T-cell (primary cell): ENCODE measurements around the gene SERPINB10. TPM values are rescaled to one million over a fixed set of nuclear protein-coding genes. Genes with fewer than 3 reads are reported as not detected.

Source experiments
- ATAC-seq, 4 experiments: fragments of 200-7000 bp in 3 of 4; fragments of 150-1000 bp in 1 of 4; cut with Tn5 transposase; replicated peaks in 1 of 4; 1 replicate in 3 of 4; 2 replicates in 1 of 4; pipeline ENCODE4 v1.10.0; 2021; ENCODE audit warnings: moderate library complexity in 3 of 4, mild to moderate bottlenecking in 2 of 4, moderate number of reproducible peaks in 1 of 4
- CTCF ChIA-PET, 2 donors: fragments of 300-600 bp; sonication (Branson Sonifier 250); formaldehyde crosslinking; loops; one replicate each; lab custom pipeline; 2022; ENCODE audit warnings: antibody characterized with exemption in 2 of 2; lab: Charles Lee
- POLR2A ChIA-PET, 2 donors: fragments of 300-600 bp; sonication (Branson Sonifier 250); formaldehyde crosslinking; loops; one replicate each; lab custom pipeline; 2022; ENCODE audit warnings: antibody characterized with exemption in 2 of 2; lab: Charles Lee
- DNase-seq, 35 experiments: peaks; one replicate each; pipeline versions ENCODE4 v3.0.0 to v3.0.0-alpha.2; 2013 to 2023
- H3K27ac ChIP-seq: one replicate; pipeline ENCODE4 v1.5.1; 2013; ENCODE audit warnings: low read length
- H3K27me3 ChIP-seq, 2 experiments: replicated peaks in 1 of 2; 1 replicate in 1 of 2; 2 replicates in 1 of 2; pipeline versions ENCODE4 v1.6.1 to v1.7.0; 2013; ENCODE audit warnings: low read length in 1 of 2, mixed read lengths in 1 of 2; ENCODE audit not compliant: control insufficient read depth in 2 of 2, insufficient read depth in 2 of 2; ENCODE audit errors: extremely low read depth in 1 of 2
- H3K36me3 ChIP-seq, 2 donors: 1 replicate in 1 of 2; 2 replicates in 1 of 2; pipeline versions ENCODE4 v1.6.1 to v1.7.0; 2013; ENCODE audit warnings: low read length in 1 of 2; ENCODE audit not compliant: control insufficient read depth in 2 of 2, insufficient read depth in 1 of 2; ENCODE audit errors: extremely low read depth in 1 of 2
- H3K4me1 ChIP-seq, 2 experiments: 1 replicate in 1 of 2; 2 replicates in 1 of 2; pipeline versions ENCODE4 v1.6.1 to v1.7.0; 2013; ENCODE audit warnings: low read length in 2 of 2, mixed read lengths in 1 of 2; ENCODE audit not compliant: insufficient read depth in 2 of 2, control insufficient read depth in 1 of 2; ENCODE audit errors: extremely low read depth in 1 of 2
- H3K4me3 ChIP-seq, 2 donors: 1 replicate in 1 of 2; 2 replicates in 1 of 2; pipeline versions ENCODE4 v1.5.1 to v1.7.0; 2013; ENCODE audit warnings: mild to moderate bottlenecking in 2 of 2, low read length in 1 of 2, moderate library complexity in 1 of 2; ENCODE audit not compliant: control insufficient read depth in 1 of 2; ENCODE audit errors: extremely low read depth in 1 of 2
- H3K9me3 ChIP-seq: 2 replicates; pipeline ENCODE4 v1.7.0; 2013
- H3K27ac Mint-ChIP-seq, 2 donors: one replicate each; pipeline ENCODE4 v1.8.0; 2020 to 2021; ENCODE audit warnings: mild to moderate bottlenecking in 2 of 2, mixed read lengths in 2 of 2
- H3K27me3 Mint-ChIP-seq, 2 donors: one replicate each; pipeline ENCODE4 v1.8.0; 2021 to 2022; ENCODE audit warnings: mixed read lengths in 2 of 2
- H3K36me3 Mint-ChIP-seq: one replicate; pipeline ENCODE4 v1.8.0; 2021; ENCODE audit warnings: mixed read lengths
- H3K4me1 Mint-ChIP-seq, 3 donors: one replicate each; pipeline ENCODE4 v1.8.0; 2020 to 2022; ENCODE audit warnings: mixed read lengths in 3 of 3, mild to moderate bottlenecking in 1 of 3
- H3K4me3 Mint-ChIP-seq, 3 donors: one replicate each; pipeline ENCODE4 v1.8.0; 2020 to 2022; ENCODE audit warnings: mild to moderate bottlenecking in 3 of 3, mixed read lengths in 3 of 3, moderate library complexity in 3 of 3
- H3K9me3 Mint-ChIP-seq, 3 donors: one replicate each; pipeline ENCODE4 v1.8.0; 2020 to 2022; ENCODE audit warnings: mixed read lengths in 3 of 3
- WGBS: methylation state at CpG from one replicate; pipeline ENCODE4 v1.1.5; 2013; ENCODE audit warnings: missing lambda C conversion rate; ENCODE audit not compliant: insufficient coverage; 5-methylcytosine and 5-hydroxymethylcytosine counted together
- total RNA-seq, 35 experiments: library from RNA in 6 of 35; stranded (reverse) in 6 of 35; fragments of 120-200 nt in 1 of 35; gene quantifications; one replicate each; pipeline versions ENCODE4 v1.2.1 to v1.2.4 and lab custom pipeline; 2013 to 2026

The SERPINB10 gene
- total RNA-seq, 5 donors from 2014 or later (not counting 1 experiment from before 2014, with no cell fraction given), result not detected

- Mint-ChIP-seq H3K36me3 (no peaks in the 10 kb centered on the region), H3K4me1 (no peaks in the 10 kb centered on the region), H3K27ac (no peak overlapping the region), H3K4me3 (no peak overlapping the region), H3K9me3 (no peaks in the 10 kb centered on the region), H3K27me3 (peaks cover 14 to 40% of the 10 kb centered on the region in 2 donors)
- H3K27me3 ChIP-seq, result peaks cover 2 to 3% of the 10 kb centered on the region in 2 experiments
- no peak for DNase-seq
- 61% methylated on average over 3 of the region's 5 CpGs for WGBS
- no peaks in the 10 kb centered on the region for H3K36me3 ChIP-seq
- no peaks in the 10 kb centered on the region for H3K9me3 ChIP-seq
- CTCF ChIA-PET, result interaction anchor here in 1 of 2 donors (0.6 to 3.9 kb wide), 3 partner anchors 14 to 150 kb away, joined by 3 to 21 read pairs (median 3); no protein-coding TSS in a partner anchor
- H3K27ac ChIP-seq, result no peak overlapping the region
- H3K4me3 ChIP-seq, result no peak overlapping the region
- POLR2A ChIA-PET, result no interaction called here
- H3K4me1 ChIP-seq, result no peaks in the 10 kb centered on the region
- ATAC-seq, result no peak
Measured at GRCh38 chr18:63961435-63961980, 53.8 kb downstream of the SERPINB10 start.

DNA sequence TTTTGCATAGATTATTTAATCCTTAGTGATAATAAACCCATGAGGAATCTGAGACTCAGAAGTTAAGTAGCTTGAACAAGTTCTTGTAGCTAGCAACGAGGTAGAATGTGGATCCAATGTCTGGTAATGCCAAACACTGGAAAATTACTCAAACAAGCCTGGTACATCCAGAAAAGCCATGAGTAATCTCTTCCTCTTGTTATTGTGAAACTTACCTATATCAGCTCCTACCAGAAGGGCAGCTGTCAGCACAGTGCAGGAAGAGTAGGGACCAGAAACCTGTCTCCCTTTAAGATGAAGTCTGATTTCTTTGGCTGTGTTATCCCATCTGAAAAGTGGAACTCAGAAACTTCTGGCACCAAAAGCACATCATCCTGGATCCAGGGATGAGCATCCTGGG is 54.4 kb downstream of the SERPINB10 start:
- no CpG with 5 or more reads among the region's 1 CpG for WGBS
- CTCF ChIA-PET, result interaction anchor here (0.6 to 3.9 kb wide), 5 partner anchors 13 to 709 kb away, joined by 3 to 21 read pairs (median 4); no protein-coding TSS in a partner anchor
- H3K9me3 Mint-ChIP-seq, result no peaks in the 10 kb centered on the region

DNA sequence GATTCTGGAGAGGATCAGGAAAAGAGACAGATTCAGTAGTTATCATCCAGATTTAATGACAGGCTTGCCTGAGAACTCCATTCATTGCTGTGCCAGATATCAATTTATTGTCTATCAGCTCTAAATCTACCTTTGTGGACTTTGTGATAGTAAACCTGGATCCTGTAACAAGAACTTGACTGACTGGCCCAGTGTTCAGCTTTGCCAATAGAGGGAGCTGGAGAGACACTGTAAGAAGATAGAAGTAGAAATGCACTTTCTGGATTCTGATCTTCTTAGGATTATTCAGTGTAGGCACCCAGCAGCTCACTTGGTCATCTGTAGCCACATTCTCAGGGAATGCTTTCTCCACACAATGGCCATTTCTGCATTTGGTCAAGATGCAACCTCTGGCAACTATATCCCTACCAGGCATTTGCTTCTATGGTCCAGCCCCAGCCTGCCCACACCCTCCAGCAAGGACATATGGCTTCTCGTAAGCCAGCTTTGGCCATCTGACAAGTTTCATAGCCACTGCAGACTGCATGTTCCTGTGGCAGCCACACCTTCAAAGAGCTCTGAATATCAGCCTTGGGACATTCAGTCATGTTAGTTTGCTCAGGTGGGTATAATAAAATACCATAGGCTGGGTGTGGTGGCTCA is 56.0 kb downstream of the SERPINB10 start:
- Mint-ChIP-seq H3K27me3 (peaks cover 13 to 29% of the 10 kb centered on the region in 2 donors), H3K27ac (no peak overlapping the region), H3K4me3 (no peak overlapping the region), H3K9me3 (no peaks in the 10 kb centered on the region), H3K36me3 (no peaks in the 10 kb centered on the region), H3K4me1 (peaks cover 0 to 3% (median 0%) of the 10 kb centered on the region in 3 donors)
- Histone ChIP-seq H3K36me3 (no peaks in the 10 kb centered on the region), H3K9me3 (no peaks in the 10 kb centered on the region), H3K4me3 (no peak overlapping the region), H3K4me1 (no peaks in the 10 kb centered on the region), H3K27me3 (peaks cover 2 to 3% of the 10 kb centered on the region in 2 experiments), H3K27ac (no peak overlapping the region)
- CTCF ChIA-PET, result interaction anchor here (0.6 to 3.9 kb wide), 18 partner anchors 8 to 1916 kb away, joined by 3 to 21 read pairs (median 4); no protein-coding TSS in a partner anchor
- POLR2A ChIA-PET, result no interaction called here
- WGBS, result no CpG with 5 or more reads among the region's 1 CpG
- ATAC-seq (peak; percentile 57 to 78 (median 75)), DNase-seq (peak in 28 of 35 experiments; percentile 19 to 75 (median 37))

More for the DNA sequence above, 54.4 kb downstream of the SERPINB10 start:
- H3K4me1 ChIP-seq, result no peaks in the 10 kb centered on the region
- H3K27me3 Mint-ChIP-seq, result peaks cover 13 to 35% of the 10 kb centered on the region in 2 donors
- ATAC-seq (no peak), DNase-seq (no peak)
- peaks cover 2 to 3% of the 10 kb centered on the region in 2 experiments for H3K27me3 ChIP-seq
- H3K27ac ChIP-seq, result no peak overlapping the region
- H3K36me3 Mint-ChIP-seq, result no peaks in the 10 kb centered on the region
- H3K4me3 Mint-ChIP-seq, result no peak overlapping the region
- H3K9me3 ChIP-seq, result no peaks in the 10 kb centered on the region
- POLR2A ChIA-PET, result no interaction called here
- H3K4me3 ChIP-seq, result no peak overlapping the region
- H3K4me1 Mint-ChIP-seq, result no peaks in the 10 kb centered on the region
- no peaks in the 10 kb centered on the region for H3K36me3 ChIP-seq
- no peak overlapping the region for H3K27ac Mint-ChIP-seq

- H3K9me3 Mint-ChIP-seq, result no peaks in the 10 kb centered on the region
- peaks cover 7 to 21% of the 10 kb centered on the region in 2 donors for H3K27me3 Mint-ChIP-seq
- no peaks in the 10 kb centered on the region for H3K36me3 ChIP-seq
- no peak overlapping the region for H3K27ac Mint-ChIP-seq
- H3K4me1 ChIP-seq, result peaks cover 4 to 5% of the 10 kb centered on the region in 2 experiments
- H3K4me1 Mint-ChIP-seq, result peaks cover 11 to 14% (median 11%) of the 10 kb centered on the region in 3 donors
- H3K9me3 ChIP-seq, result no peaks in the 10 kb centered on the region
- no peak overlapping the region for H3K4me3 Mint-ChIP-seq
- POLR2A ChIA-PET, result no interaction called here
- CTCF ChIA-PET, result interaction anchor here (0.5 to 3.9 kb wide), 6 partner anchors 10 to 447 kb away, joined by 3 to 21 read pairs (median 8); no protein-coding TSS in a partner anchor
- no peak for ATAC-seq
- DNase-seq, result no peak
- no peak overlapping the region for H3K27ac ChIP-seq
- no peaks in the 10 kb centered on the region for H3K36me3 Mint-ChIP-seq
- H3K4me3 ChIP-seq, result no peak overlapping the region
- peaks cover 2 to 3% of the 10 kb centered on the region in 2 experiments for H3K27me3 ChIP-seq
Measured at GRCh38 chr18:63964908-63965307, 57.1 kb downstream of the SERPINB10 start.

GRCh38 chr18:63965716-63966330 is 58.1 kb downstream of the SERPINB10 start:
- CTCF ChIA-PET, result interaction anchor here in 1 of 2 donors (0.5 to 3.9 kb wide), 2 partner anchors 9 to 448 kb away, joined by 4 to 21 read pairs; no protein-coding TSS in a partner anchor
- H3K27ac Mint-ChIP-seq, result no peak overlapping the region
- Histone ChIP-seq H3K9me3 (no peaks in the 10 kb centered on the region), H3K36me3 (no peaks in the 10 kb centered on the region), H3K27ac (no peak overlapping the region), H3K4me3 (no peak overlapping the region), H3K27me3 (peaks cover 2 to 3% of the 10 kb centered on the region in 2 experiments), H3K4me1 (peaks cover 4 to 8% of the 10 kb centered on the region in 2 experiments)
- no peaks in the 10 kb centered on the region for H3K36me3 Mint-ChIP-seq
- H3K9me3 Mint-ChIP-seq, result no peaks in the 10 kb centered on the region
- peaks cover 4 to 16% of the 10 kb centered on the region in 2 donors for H3K27me3 Mint-ChIP-seq
- ATAC-seq (no peak), DNase-seq (no peak)
- 93% methylated on average over 2 of the region's 5 CpGs for WGBS
- peaks cover 14 to 18% (median 17%) of the 10 kb centered on the region in 3 donors for H3K4me1 Mint-ChIP-seq
- POLR2A ChIA-PET, result no interaction called here
- no peak overlapping the region for H3K4me3 Mint-ChIP-seq
